Stimulated activated CD8-positive, alpha-beta memory T cell treated with anti-CD3 and anti-CD28 coated beads, Interleukin-7, amount 100 ng/mL, for 48 hours (primary cell): Measurements from ENCODE around the gene KRTAP22-2.

Experiments
- DNase-seq, 2 donors: peaks; one replicate each; pipeline ENCODE4 v3.0.0-alpha.2; 2020; ENCODE audit warnings: low read depth in 1 of 2; ENCODE audit errors: extremely low read depth in 1 of 2

The KRTAP22-2 gene

DNA sequence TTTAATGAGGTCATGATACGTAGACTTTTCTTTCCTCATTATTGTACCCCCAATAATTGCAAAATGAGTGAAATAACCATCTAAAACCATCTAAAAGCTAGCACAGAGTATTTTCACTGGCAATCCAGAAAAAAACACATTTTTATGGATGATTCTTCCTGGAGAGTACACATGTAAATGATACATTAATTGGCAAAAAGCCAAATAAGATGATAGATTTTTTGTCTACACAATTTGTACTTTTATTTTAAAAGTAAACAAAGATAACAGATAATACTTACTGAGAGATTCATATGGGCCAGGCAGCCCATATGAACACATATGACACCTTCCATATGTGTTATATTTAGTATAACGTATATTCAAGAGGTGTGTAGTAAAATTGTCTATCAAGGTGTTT lies 26.6 kb downstream of the KRTAP22-2 start:
- no peak for DNase-seq

DNA sequence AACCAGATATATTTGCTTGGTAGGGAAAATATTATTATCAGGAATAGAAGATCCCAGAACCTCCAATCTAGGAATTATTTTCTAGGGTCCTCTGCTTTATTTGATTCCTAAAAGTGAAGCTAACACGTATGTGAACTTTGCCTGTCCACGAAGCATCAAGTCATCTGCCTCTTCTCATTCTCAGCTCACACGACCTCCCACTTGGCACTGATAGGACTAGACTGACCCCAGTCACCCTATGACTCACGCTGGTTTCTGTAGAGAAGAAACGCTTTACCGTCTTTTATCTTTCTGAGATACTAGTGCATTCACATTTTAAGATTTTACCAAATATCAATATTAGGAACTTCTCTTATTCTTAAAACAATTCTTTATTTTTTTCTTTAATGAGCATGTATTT lies 27.1 kb downstream of the KRTAP22-2 start:
- no peak for DNase-seq

- DNase-seq: no peak
Measured at GRCh38 chr21:30561957-30562356, 28.2 kb downstream of the KRTAP22-2 start.

- DNase-seq: no peak
Measured at GRCh38 chr21:30561264-30561895, 28.8 kb downstream of the KRTAP22-2 start, which contains the start of gene KRTAP19-7. KRTAP19-7 (minus strand) TSS chr21:30561314; CDS start chr21:30561289, 25 bp downstream.

GRCh38 chr21:30555095-30555494 lies 35.1 kb downstream of the KRTAP22-2 start:
- no peak for DNase-seq

DNA sequence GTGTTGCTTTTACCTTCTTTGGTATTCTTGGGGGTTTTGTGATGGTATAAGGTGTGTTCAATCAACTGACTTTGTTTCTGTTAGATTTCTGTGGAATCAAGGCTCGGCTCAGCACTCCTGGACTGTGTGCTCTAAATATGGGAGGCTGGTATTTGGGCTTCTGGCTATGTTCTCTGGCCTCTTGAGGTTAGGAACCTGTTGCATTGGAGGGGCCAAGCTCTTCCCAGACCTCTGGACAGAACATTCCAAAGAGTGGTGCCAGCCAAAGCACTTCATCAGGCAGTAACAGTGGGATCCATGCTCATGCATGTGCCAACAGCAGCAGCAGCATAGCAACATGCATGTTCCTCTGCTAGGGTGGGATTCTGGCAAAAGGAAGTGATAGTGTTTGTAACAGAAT lies 37.4 kb downstream of the KRTAP22-2 start:
- DNase-seq: no peak

DNA sequence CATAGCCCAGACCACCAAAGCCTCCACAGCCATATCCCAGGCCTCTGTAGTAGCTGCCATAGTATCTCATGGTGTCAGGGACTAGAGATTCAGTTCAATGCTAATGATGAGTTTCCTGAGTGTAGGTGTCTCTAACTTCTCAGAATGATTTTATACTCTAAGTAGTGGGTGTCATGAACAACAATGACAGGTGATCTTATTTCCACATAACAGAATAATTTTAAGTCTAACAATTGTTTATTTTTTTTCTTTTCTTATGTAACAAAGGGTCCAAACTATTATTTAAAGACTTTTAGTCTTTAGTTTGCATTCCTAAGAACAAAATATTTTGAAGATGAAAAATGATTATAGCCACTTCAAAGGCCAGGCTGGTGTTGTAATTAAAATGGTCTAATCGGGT lies 48.4 kb downstream of the KRTAP22-2 start, which contains the start of gene KRTAP19-6:
TSS of gene KRTAP19-6 (minus strand) at position 101 of the 400 bp plus-strand sequence. CDS start at position 70, 31 bp downstream.
- DNase-seq: no peak
